ENCODE results near the gene IZUMO4.
"Not testable (repeated sequence)": the region's sequence is repeated elsewhere in the genome, so short reads cannot be mapped to it uniquely, and the experiment has no call there.

Gene IZUMO4

GRCh38 chr19:2110822-2111221, 14.1 kb downstream of the IZUMO4 start:
- DNase-seq = no peak

- no peak for DNase-seq
Measured at GRCh38 chr19:2111425-2111824, 14.7 kb downstream of the IZUMO4 start.

GRCh38 chr19:2111886-2112285, 15.2 kb downstream of the IZUMO4 start:
- no peak for DNase-seq

GRCh38 chr19:2112516-2113320, 16.0 kb downstream of the IZUMO4 start:
- DNase-seq = no peak

GRCh38 chr19:2113439-2114211, 16.9 kb downstream of the IZUMO4 start:
- DNase-seq = no peak

- no peak for DNase-seq
Measured at GRCh38 chr19:2114218-2114617, 17.5 kb downstream of the IZUMO4 start.

GRCh38 chr19:2114821-2115220, 18.1 kb downstream of the IZUMO4 start:
- no peak for DNase-seq

GRCh38 chr19:2115324-2115723, 18.6 kb downstream of the IZUMO4 start:
- DNase-seq = no peak

GRCh38 chr19:2115911-2116426, 19.3 kb downstream of the IZUMO4 start:
- no peak for DNase-seq

GRCh38 chr19:2116507-2116906, 19.8 kb downstream of the IZUMO4 start:
- no peak for DNase-seq

- DNase-seq = no peak
Measured at GRCh38 chr19:2117215-2117960, 20.7 kb downstream of the IZUMO4 start.

- DNase-seq = no peak
Measured at GRCh38 chr19:2118438-2118837, 21.7 kb downstream of the IZUMO4 start.

- no peak for DNase-seq
Measured at GRCh38 chr19:2119921-2120785, 23.4 kb downstream of the IZUMO4 start.

- DNase-seq = no peak
Measured at GRCh38 chr19:2120821-2121220, 24.1 kb downstream of the IZUMO4 start.

- no peak for DNase-seq
Measured at GRCh38 chr19:2121416-2122051, 24.8 kb downstream of the IZUMO4 start.

- DNase-seq = no peak
Measured at GRCh38 chr19:2122251-2122650, 25.5 kb downstream of the IZUMO4 start.

- no peak for DNase-seq
Measured at GRCh38 chr19:2122982-2123381, 26.3 kb downstream of the IZUMO4 start.

GRCh38 chr19:2123682-2124387, 27.1 kb downstream of the IZUMO4 start:
- DNase-seq = no peak

GRCh38 chr19:2126879-2127518, 30.3 kb downstream of the IZUMO4 start:
- no peak for DNase-seq

GRCh38 chr19:2127758-2128157, 31.0 kb downstream of the IZUMO4 start:
- no peak for DNase-seq

GRCh38 chr19:2128252-2128651, 31.5 kb downstream of the IZUMO4 start:
- DNase-seq = not testable (repeated sequence)

Measured in bone marrow (tissue), 2 donors.